AG10803 (cell line): ENCODE data around the gene WDFY4.

Source experiments
- DNase-seq: peaks from one replicate; pipeline ENCODE4 v3.0.0; 2010; ENCODE audit warnings: low read depth
- H3K4me3 ChIP-seq: 2 replicates; pipeline ENCODE4 v1.5.1; 2011; ENCODE audit warnings: mild to moderate bottlenecking, low read length, control low read depth
- CTCF ChIP-seq: conservative IDR thresholded peaks from 2 replicates; pipeline ENCODE4 v1.5.1; 2011; ENCODE audit warnings: mild to moderate bottlenecking, low read length, control low read depth, inconsistent platforms

WDFY4 gene

GRCh38 chr10:48779546-48780152, 95.0 kb downstream of the WDFY4 start:
- DNase-seq, result no peak
- no peak for TF ChIP-seq CTCF
- H3K4me3 ChIP-seq, result no peak overlapping the region

GRCh38 chr10:48780341-48780740, 95.7 kb downstream of the WDFY4 start:
- DNase-seq, result no peak
- no peak overlapping the region for H3K4me3 ChIP-seq
- no peak for TF ChIP-seq CTCF

GRCh38 chr10:48782386-48782785, 97.7 kb downstream of the WDFY4 start:
- H3K4me3 ChIP-seq, result no peak overlapping the region
- no peak for TF ChIP-seq CTCF
- no peak for DNase-seq

GRCh38 chr10:48784031-48784430, 99.4 kb downstream of the WDFY4 start:
- no peak for TF ChIP-seq CTCF
- no peak for DNase-seq
- H3K4me3 ChIP-seq, result no peak overlapping the region

- no peak overlapping the region for H3K4me3 ChIP-seq
- TF ChIP-seq CTCF, result no peak
- no peak for DNase-seq
Measured at GRCh38 chr10:48785796-48786195, 101.1 kb downstream of the WDFY4 start.

GRCh38 chr10:48786606-48787282, 102.1 kb downstream of the WDFY4 start:
- no peak for TF ChIP-seq CTCF
- H3K4me3 ChIP-seq, result no peak overlapping the region
- DNase-seq, result no peak

GRCh38 chr10:48788554-48788953, 103.9 kb downstream of the WDFY4 start:
- no peak overlapping the region for H3K4me3 ChIP-seq
- TF ChIP-seq CTCF, result no peak
- DNase-seq, result no peak
